Natural killer cell (primary cell): ENCODE data around the gene COL5A2. TPM values are rescaled to one million over a fixed set of nuclear protein-coding genes. Genes with fewer than 3 reads are reported as not detected.

ENCODE experiments used
- ATAC-seq, 3 donors: fragments of 150-1000 bp in 2 of 3; fragments of 200-7000 bp in 1 of 3; cut with Tn5 transposase; 1 replicate in 1 of 3; 2 replicates in 2 of 3; pipeline ENCODE4 v1.10.0; 2021; ENCODE audit warnings: mild to moderate bottlenecking in 2 of 3, moderate library complexity in 2 of 3
- DNase-seq, 2 donors: peaks; one replicate each; pipeline versions ENCODE4 v3.0.0 to v3.0.0-alpha.2; 2013 to 2021; ENCODE audit warnings: mixed read lengths in 1 of 2
- H3K27ac ChIP-seq: one replicate; pipeline ENCODE4 v1.5.1; 2013; ENCODE audit warnings: mild to moderate bottlenecking, low read length
- H3K27me3 ChIP-seq: one replicate; pipeline ENCODE4 v1.6.1; 2013; ENCODE audit warnings: low read length; ENCODE audit not compliant: control insufficient read depth, insufficient read depth
- H3K36me3 ChIP-seq: one replicate; pipeline ENCODE4 v1.6.1; 2013; ENCODE audit warnings: low read length; ENCODE audit not compliant: control insufficient read depth, insufficient read depth
- H3K4me1 ChIP-seq: one replicate; pipeline ENCODE4 v1.6.1; 2013; ENCODE audit warnings: low read length; ENCODE audit not compliant: control insufficient read depth, insufficient read depth
- H3K4me3 ChIP-seq: one replicate; pipeline ENCODE4 v1.5.1; 2013; ENCODE audit warnings: low read length
- H3K9me3 ChIP-seq: one replicate; pipeline ENCODE4 v1.6.1; 2013; ENCODE audit warnings: low read length; ENCODE audit not compliant: control insufficient read depth, insufficient read depth
- H3K27ac Mint-ChIP-seq, 2 donors: one replicate each; pipeline ENCODE4 v1.8.0; 2022; ENCODE audit warnings: mild to moderate bottlenecking in 2 of 2, mixed read lengths in 2 of 2, moderate library complexity in 1 of 2
- H3K27me3 Mint-ChIP-seq, 2 donors: one replicate each; pipeline ENCODE4 v1.8.0; 2022; ENCODE audit warnings: low read depth in 2 of 2, mixed read lengths in 2 of 2
- H3K36me3 Mint-ChIP-seq: one replicate; pipeline ENCODE4 v1.8.0; 2022; ENCODE audit warnings: mixed read lengths
- H3K4me1 Mint-ChIP-seq, 2 donors: one replicate each; pipeline ENCODE4 v1.8.0; 2022; ENCODE audit warnings: mixed read lengths in 2 of 2
- H3K4me3 Mint-ChIP-seq: one replicate; pipeline ENCODE4 v1.8.0; 2022; ENCODE audit warnings: mild to moderate bottlenecking, moderate library complexity, mixed read lengths
- H3K9me3 Mint-ChIP-seq, 2 donors: one replicate each; pipeline ENCODE4 v1.8.0; 2022; ENCODE audit warnings: mixed read lengths in 2 of 2
- CTCF ChIP-seq: fragments of 200-600 bp; IDR thresholded peaks from one replicate; pipeline ENCODE4 v1.8.0; 2022; ENCODE audit warnings: antibody characterized with exemption
- WGBS: methylation state at CpG from one replicate; pipeline ENCODE4 v1.1.7; 2013; ENCODE audit warnings: missing lambda C conversion rate; ENCODE audit not compliant: insufficient coverage; 5-methylcytosine and 5-hydroxymethylcytosine counted together
- intact Hi-C: fragments of 100-400 bp; cut with micrococcal nuclease; formaldehyde crosslinking; loops from one replicate; pipeline ENCODE4 v1.14.2; 2022
- total RNA-seq, 4 donors: library from RNA; stranded (reverse); fragments of 120-200 nt in 1 of 4; gene quantifications; one replicate each; pipeline versions ENCODE4 v1.2.3 to v1.2.4, GENCODE V29; 2013 to 2022

Gene COL5A2
- total RNA-seq, 3 donors from 2014 or later (not counting 1 experiment from before 2014, with no cell fraction given): 0.38 to 0.68 (median 0.63) TPM

GRCh38 chr2:189000221-189000620 is 179.3 kb downstream of the COL5A2 start:
- no peaks in the 10 kb centered on the region for H3K4me1 Mint-ChIP-seq
- H3K27me3 Mint-ChIP-seq: no peaks in the 10 kb centered on the region
- no peak overlapping the region for H3K4me3 Mint-ChIP-seq
- Histone ChIP-seq H3K27me3 (no peaks in the 10 kb centered on the region), H3K4me1 (no peaks in the 10 kb centered on the region), H3K4me3 (no peak overlapping the region), H3K36me3 (no peaks in the 10 kb centered on the region), H3K9me3 (no peaks in the 10 kb centered on the region), H3K27ac (no peak overlapping the region)
- DNase-seq (no peak), ATAC-seq (no peak)
- intact Hi-C loops: no loop called here
- H3K36me3 Mint-ChIP-seq: no peaks in the 10 kb centered on the region
- no peak for TF ChIP-seq CTCF
- H3K27ac Mint-ChIP-seq: no peak overlapping the region
- H3K9me3 Mint-ChIP-seq: peaks cover 3 to 5% of the 10 kb centered on the region in 2 donors

- Histone ChIP-seq H3K36me3 (no peaks in the 10 kb centered on the region), H3K27me3 (no peaks in the 10 kb centered on the region), H3K4me1 (no peaks in the 10 kb centered on the region), H3K4me3 (no peak overlapping the region), H3K27ac (no peak overlapping the region), H3K9me3 (no peaks in the 10 kb centered on the region)
- intact Hi-C loops: no loop called here
- Mint-ChIP-seq H3K27me3 (no peaks in the 10 kb centered on the region), H3K4me1 (no peaks in the 10 kb centered on the region), H3K27ac (no peak overlapping the region), H3K4me3 (no peak overlapping the region), H3K36me3 (no peaks in the 10 kb centered on the region), H3K9me3 (peaks cover 3 to 5% of the 10 kb centered on the region in 2 donors)
- ATAC-seq: no peak
- DNase-seq: no peak
- no peak for TF ChIP-seq CTCF
Measured at GRCh38 chr2:188997263-188997662, 182.3 kb downstream of the COL5A2 start.

- Histone ChIP-seq H3K4me1 (no peaks in the 10 kb centered on the region), H3K27ac (no peak overlapping the region), H3K4me3 (no peak overlapping the region), H3K36me3 (no peaks in the 10 kb centered on the region), H3K9me3 (no peaks in the 10 kb centered on the region), H3K27me3 (no peaks in the 10 kb centered on the region)
- no peak for TF ChIP-seq CTCF
- H3K36me3 Mint-ChIP-seq: no peaks in the 10 kb centered on the region
- no peak overlapping the region for H3K27ac Mint-ChIP-seq
- no peaks in the 10 kb centered on the region for H3K4me1 Mint-ChIP-seq
- intact Hi-C loops: no loop called here
- H3K4me3 Mint-ChIP-seq: no peak overlapping the region
- no peaks in the 10 kb centered on the region for H3K27me3 Mint-ChIP-seq
- DNase-seq (no peak), ATAC-seq (no peak)
- H3K9me3 Mint-ChIP-seq: peaks cover 3 to 5% of the 10 kb centered on the region in 2 donors
- WGBS: 78% methylated on average over 1 of the region's 1 CpG
Measured at GRCh38 chr2:188993247-188993646, 186.3 kb downstream of the COL5A2 start.

- Histone ChIP-seq H3K36me3 (no peaks in the 10 kb centered on the region), H3K27ac (no peak overlapping the region), H3K4me1 (no peaks in the 10 kb centered on the region), H3K27me3 (no peaks in the 10 kb centered on the region), H3K4me3 (no peak overlapping the region), H3K9me3 (no peaks in the 10 kb centered on the region)
- H3K27me3 Mint-ChIP-seq: no peaks in the 10 kb centered on the region
- no peak overlapping the region for H3K27ac Mint-ChIP-seq
- WGBS: no CpG with 5 or more reads among the region's 4 CpGs
- DNase-seq (no peak), ATAC-seq (no peak)
- intact Hi-C loops: no loop called here
- H3K4me1 Mint-ChIP-seq: no peaks in the 10 kb centered on the region
- H3K36me3 Mint-ChIP-seq: no peaks in the 10 kb centered on the region
- no peak overlapping the region for H3K4me3 Mint-ChIP-seq
- TF ChIP-seq CTCF: no peak
- no peaks in the 10 kb centered on the region for H3K9me3 Mint-ChIP-seq
Measured at GRCh38 chr2:188986839-188987238, 192.7 kb downstream of the COL5A2 start.
